NCI-H748 treated with DMSO at 0.1 percent for 48 hours (cell line): ENCODE measurements around the gene CCDC15.

Source experiments
- DNase-seq: peaks from one replicate; lab custom pipeline; 2025; lab: John Stamatoyannopoulos, UW

Gene CCDC15

DNA sequence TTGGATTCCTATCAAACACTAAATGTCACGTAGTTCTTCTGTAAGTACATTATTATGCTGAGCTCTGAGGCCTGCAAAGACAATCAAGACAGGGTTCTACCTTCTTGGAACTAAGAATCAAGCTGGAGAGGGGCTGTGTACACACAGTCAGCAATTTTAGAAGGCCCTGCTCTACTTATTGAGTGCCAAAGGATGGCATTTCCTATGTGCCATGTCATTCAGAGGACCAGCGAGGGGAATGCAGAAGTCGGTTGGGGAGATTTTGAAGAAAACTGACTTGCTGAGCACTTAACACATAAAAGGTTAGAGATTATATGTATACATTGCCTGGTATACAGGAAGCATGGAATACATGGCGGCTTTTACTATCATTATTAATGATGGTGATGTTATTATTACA is 114.4 kb downstream of the CCDC15 start:
- no peak for DNase-seq

- no peak for DNase-seq
Measured at GRCh38 chr11:125069008-125069407, 115.0 kb downstream of the CCDC15 start.

DNA sequence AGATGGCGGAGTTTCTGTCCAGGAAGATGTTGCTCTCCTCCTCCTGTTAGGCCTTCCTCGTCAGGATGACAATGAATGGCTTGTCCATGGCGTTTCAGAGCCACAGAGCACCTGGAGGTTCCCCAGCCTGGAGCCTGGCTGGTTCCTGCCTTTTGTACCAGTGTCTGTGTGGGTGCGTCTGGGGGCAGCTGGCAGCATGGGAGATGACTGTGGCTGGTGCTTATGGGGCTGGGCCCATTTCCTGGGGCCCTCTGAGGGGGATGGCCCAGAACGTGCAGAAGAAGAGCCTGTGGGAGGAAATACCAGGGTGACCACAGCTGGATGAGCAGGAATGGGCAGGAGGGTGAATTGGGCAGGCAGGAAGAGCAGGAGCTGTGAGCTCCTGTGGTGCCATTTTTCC is 115.8 kb downstream of the CCDC15 start:
- no peak for DNase-seq

- no peak for DNase-seq
Measured at GRCh38 chr11:125070699-125071254, 116.8 kb downstream of the CCDC15 start.

DNA sequence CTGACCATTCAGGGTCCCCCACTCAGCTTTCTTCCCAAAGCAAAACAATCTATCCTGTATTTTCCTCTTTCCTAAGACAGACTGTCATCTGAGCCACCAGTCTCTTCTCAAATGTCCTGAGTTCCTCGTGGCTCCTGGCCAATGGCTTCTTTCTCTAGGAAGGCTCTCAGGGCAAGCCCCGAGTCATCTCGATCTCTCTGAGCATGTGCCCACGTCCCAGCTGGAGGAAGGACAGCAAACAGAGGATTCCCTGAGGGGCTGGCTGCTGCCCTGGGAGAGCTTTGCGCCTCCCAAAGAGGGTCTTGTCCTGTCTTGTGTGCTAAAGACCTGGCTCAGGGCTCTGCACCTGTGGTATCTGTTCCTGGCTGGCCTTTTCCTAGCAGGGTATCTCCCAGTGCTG is 117.4 kb downstream of the CCDC15 start:
- DNase-seq: no peak

- no peak for DNase-seq
Measured at GRCh38 chr11:125071846-125072217, 117.8 kb downstream of the CCDC15 start.

DNA sequence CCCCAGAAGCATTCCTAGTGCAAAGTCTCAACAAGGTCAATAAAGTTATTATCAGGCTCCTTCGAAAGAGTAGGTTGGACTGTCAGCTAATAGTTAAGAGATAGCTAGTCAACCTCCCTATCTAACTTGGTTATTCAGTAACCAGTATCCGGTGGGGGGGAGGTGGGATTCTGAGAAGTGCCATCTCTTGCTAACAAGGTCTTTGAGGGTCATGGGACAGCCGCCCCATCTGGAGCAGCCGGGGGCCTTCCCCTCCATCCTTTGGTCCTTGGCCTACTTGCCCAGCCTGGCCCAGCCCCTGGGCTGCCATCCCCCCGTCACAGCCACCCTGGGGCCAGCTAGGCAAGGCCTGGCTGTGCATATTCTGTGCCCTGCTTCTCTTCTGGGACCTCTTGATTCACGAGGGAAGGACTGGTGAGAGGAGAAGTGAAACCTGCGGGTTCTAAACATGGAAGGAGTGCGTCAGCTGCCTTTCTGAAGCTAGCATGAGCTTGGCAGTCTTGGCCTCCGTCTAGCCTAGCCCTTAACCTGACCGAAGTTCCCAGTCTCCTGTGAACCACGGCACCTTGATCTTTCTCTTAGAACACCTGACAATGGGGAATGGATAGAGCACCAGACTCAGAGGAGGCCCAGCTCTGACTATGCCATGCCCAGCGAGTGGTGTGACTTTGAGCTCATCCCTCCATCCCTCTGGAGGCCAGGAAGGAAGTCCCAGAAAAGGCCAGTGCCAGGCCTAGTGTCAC is 118.4 kb downstream of the CCDC15 start:
- no peak for DNase-seq

GRCh38 chr11:125072961-125073590 is 119.1 kb downstream of the CCDC15 start:
- DNase-seq: no peak

DNA sequence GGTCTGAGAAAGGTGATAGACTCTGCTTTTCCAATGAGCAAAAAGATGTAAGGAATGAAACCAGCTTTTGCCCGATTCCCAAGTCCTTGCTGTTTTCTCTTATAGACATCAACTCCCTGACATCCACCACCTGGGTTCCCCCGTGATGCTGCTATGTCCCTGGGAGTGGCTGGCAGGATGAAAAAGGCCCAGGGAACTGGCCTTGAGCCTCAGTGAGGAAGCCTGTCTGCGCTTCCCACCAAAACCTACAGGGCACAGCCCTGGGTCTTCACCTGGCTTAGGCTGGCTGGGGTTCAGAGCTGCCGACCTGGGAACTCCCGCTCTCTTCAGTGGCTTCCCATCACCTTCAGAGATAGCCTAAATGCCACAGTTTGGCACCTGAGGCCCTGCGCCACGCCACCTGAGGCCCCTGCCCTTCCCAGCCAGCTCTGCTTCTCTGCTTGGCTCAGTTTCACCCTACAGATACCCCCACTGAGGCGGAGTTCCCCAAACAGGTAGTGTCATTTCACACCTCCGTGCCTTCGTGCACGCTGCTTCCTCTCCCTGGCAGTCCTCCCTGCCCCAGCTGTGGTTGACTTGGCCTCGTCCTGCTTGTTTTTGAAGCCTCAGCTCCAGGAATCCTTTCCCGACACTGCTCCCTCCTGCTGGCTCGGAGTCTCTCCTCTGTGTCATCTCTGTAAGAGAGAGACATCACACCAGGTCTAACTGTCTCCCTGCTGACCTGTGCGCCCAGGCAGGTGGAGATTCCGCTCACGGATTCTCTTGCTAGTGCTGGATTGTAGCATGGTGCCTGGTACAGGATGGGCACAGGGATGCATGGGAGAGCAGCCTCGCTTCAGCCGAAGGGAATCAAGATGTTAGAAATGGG is 119.8 kb downstream of the CCDC15 start:
- DNase-seq: no peak

- no peak for DNase-seq
Measured at GRCh38 chr11:125074511-125075241, 120.7 kb downstream of the CCDC15 start.

DNA sequence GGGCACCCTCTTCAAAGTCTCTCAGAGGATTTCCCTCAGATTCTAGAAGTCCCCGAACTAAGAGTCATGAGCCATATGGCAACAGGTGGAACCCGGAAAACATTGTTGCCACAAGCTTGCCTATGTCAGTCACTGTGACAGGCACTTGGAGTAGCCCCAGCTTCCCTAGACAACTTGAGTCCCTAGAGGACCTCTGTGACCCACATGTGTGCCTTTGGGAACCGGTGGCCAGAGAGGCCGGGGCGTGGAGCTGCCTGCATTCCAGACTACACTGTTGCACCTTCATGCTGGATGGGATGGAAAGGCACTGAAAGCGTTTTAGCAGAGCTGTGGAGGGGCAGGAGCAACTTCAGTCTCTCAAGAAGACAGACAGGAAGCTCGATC is 121.2 kb downstream of the CCDC15 start:
- DNase-seq: no peak

- no peak for DNase-seq
Measured at GRCh38 chr11:125075900-125076317, 121.9 kb downstream of the CCDC15 start.

DNA sequence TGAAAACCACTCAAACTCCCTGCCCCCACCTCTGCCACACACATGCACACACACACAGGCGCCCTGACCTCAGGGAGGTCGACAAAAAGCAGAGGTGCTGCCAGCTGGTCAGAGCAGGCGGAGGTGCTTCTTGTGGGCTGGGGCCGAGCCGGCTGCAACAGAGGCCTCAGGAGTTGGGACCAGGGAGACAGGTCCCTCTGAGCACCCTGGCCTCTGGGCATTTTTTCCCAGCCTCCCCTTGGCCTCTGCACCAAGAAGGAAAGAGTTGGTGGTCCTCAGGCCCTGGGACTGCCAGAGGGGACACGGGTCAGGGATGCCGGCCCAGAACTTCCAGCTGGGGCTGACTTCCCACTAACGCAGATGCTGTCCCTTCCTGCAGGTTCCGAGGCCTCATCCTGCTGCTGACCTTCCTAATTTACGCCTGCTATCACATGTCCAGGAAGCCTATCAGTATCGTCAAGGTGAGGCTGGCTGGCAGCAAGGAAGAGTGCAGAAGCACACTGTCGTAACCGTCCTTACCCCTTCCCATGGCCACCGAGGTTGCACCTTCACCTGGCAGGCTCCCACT is 122.5 kb downstream of the CCDC15 start:
- no peak for DNase-seq

GRCh38 chr11:125078016-125078415 is 124.0 kb downstream of the CCDC15 start:
- DNase-seq: no peak

- no peak for DNase-seq
Measured at GRCh38 chr11:125078516-125079140, 124.6 kb downstream of the CCDC15 start.

- DNase-seq: no peak
Measured at GRCh38 chr11:125079151-125079877, 125.3 kb downstream of the CCDC15 start.

DNA sequence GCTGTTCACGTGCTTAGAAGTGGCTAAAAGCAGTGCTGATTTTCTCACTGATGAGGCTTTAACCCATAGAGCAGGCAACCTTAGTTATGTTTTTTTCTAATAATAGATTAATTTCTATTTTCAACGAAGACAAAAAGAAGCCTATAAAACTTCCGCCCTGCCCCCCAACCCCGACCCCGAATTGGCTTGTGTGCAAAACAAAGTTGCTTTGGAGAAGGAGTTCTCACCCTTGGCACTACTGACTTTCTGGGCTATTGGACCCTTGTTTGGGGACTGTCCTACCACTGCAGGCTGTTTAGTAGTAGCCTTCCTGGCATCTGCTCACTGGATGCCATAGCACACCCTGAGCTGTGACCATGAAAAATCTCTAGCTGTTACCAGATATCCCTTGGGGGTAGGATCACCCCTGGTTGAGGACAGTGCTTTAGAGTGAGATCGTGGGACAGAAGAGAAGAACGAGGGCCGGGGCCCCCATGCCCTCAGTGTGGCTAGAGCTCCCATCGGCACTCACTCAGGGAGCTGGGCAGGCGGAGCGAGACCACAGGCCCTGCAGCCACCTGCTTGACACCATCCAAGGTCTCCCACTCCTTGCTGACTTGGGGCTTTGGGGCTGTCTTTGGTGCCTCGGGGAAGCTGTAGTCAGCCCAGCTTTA is 126.0 kb downstream of the CCDC15 start:
- DNase-seq: no peak

DNA sequence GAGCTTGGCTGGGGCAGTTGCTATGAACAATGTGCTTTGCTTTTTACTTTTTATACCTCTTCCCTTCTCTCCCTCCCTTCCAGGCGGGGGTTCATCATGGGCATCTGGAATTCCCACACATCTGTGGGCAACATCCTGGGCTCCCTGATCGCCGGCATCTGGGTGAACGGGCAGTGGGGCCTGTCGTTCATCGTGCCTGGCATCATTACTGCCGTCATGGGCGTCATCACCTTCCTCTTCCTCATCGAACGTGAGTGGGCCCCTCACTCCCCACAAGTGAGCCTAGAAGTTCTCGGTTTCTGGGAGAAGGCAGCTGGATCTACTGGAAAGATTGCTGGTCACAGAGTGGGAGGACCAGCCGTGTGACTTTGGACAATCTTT is 126.5 kb downstream of the CCDC15 start:
- no peak for DNase-seq

DNA sequence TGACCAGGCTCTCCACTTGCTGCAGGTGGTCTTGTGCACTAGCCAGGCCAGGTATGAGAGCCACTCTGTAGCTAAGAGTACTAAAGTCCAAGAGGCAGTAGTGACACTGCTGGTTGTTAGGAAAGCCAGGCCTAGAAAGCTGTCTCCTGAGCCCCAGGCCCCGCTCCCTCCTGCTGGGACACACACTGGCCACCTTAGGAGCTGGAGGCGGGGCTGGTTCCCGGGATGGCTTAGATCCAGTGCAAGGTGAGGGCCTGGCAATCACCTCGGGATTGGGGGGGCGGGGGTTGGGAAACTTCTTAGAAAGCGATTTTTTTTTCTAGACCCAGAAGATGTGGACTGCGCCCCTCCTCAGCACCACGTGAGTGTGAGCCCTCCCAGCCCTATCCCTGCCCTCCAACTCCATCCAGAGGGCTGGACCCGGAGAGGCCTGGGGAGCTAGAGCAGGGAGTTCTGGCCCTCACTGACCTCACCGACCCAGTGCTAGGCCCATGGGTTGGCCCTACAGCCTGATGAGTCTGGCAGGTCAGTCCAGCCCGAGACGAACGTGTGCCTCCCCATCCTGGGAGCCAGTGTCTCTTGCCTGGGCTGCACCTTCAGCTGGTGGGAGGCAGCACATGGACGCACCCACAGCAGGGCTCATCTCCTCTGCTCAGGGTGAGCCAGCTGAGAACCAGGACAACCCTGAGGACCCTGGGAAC is 127.2 kb downstream of the CCDC15 start:
- DNase-seq: no peak
